ENCODE data around the gene SLC35F4.
"Not testable (repeated sequence)": the region's sequence is repeated elsewhere in the genome, so short reads cannot be mapped to it uniquely, and the experiment has no call there.

Gene SLC35F4

GRCh38 chr14:57865403-57866198, at the start of gene SLC35F4:
SLC35F4 (minus strand) TSS chr14:57866092.
- DNase-seq = no peak

GRCh38 chr14:57909626-57910025, 43.7 kb upstream of the SLC35F4 start:
- DNase-seq = no peak

- no peak for DNase-seq
Measured at GRCh38 chr14:57903954-57904353, 38.1 kb upstream of the SLC35F4 start.

- no peak for DNase-seq
Measured at GRCh38 chr14:57898837-57899572, 33.1 kb upstream of the SLC35F4 start.

- no peak for DNase-seq
Measured at GRCh38 chr14:57897144-57897748, 31.4 kb upstream of the SLC35F4 start.

GRCh38 chr14:57889245-57889644, 23.4 kb upstream of the SLC35F4 start:
- peak; percentile 5 for DNase-seq

GRCh38 chr14:57884175-57884574, 18.3 kb upstream of the SLC35F4 start:
- no peak for DNase-seq

- no peak for DNase-seq
Measured at GRCh38 chr14:57883061-57883460, 17.2 kb upstream of the SLC35F4 start.

- DNase-seq = no peak
Measured at GRCh38 chr14:57879516-57879915, 13.6 kb upstream of the SLC35F4 start.

- DNase-seq = no peak
Measured at GRCh38 chr14:57875985-57876384, 10.1 kb upstream of the SLC35F4 start.

GRCh38 chr14:57875296-57875695, 9.4 kb upstream of the SLC35F4 start:
- DNase-seq = no peak

- DNase-seq = no peak
Measured at GRCh38 chr14:57871459-57872080, 5.7 kb upstream of the SLC35F4 start.

- DNase-seq = no peak
Measured at GRCh38 chr14:57870686-57871457, 5.0 kb upstream of the SLC35F4 start.

- DNase-seq = no peak
Measured at GRCh38 chr14:57869617-57870016, 3.7 kb upstream of the SLC35F4 start.

GRCh38 chr14:57866199-57866705, 360 bp upstream of the SLC35F4 start:
- DNase-seq = no peak

- no peak for DNase-seq
Measured at GRCh38 chr14:57865066-57865402, 858 bp downstream of the SLC35F4 start.

GRCh38 chr14:57864659-57865058, 1.2 kb downstream of the SLC35F4 start:
- no peak for DNase-seq

- DNase-seq = no peak
Measured at GRCh38 chr14:57863471-57863870, 2.4 kb downstream of the SLC35F4 start.

GRCh38 chr14:57855666-57856065, 10.2 kb downstream of the SLC35F4 start:
- not testable (repeated sequence) for DNase-seq

- DNase-seq = no peak
Measured at GRCh38 chr14:57854571-57854970, 11.3 kb downstream of the SLC35F4 start.

GRCh38 chr14:57851354-57851753, 14.5 kb downstream of the SLC35F4 start:
- no peak for DNase-seq

GRCh38 chr14:57848786-57849185, 17.1 kb downstream of the SLC35F4 start:
- no peak for DNase-seq

GRCh38 chr14:57848353-57848752, 17.5 kb downstream of the SLC35F4 start:
- no peak for DNase-seq

Measured in NCI-H446 treated with DMSO at 0.1 percent for 48 hours (cell line).